IMR-90 (cell line): ENCODE data around the gene ERVW-1. TPM values are rescaled to one million over a fixed set of nuclear protein-coding genes. Genes with fewer than 3 reads are reported as not detected.

Source experiments
- ATAC-seq: fragments of 200-7000 bp; cut with Tn5 transposase; 2 replicates; pipeline ENCODE4 v1.9.1; 2020; ENCODE audit warnings: low read depth, mild to moderate bottlenecking, moderate library complexity
- BruUV-seq: library from RNA; stranded (reverse); fragments of 400-500 nt; replicated peaks from 2 replicates; lab custom pipeline; 2021; lab: Mats Ljungman, UMichigan
- CTCF ChIA-PET: fragments of 300-600 bp; formaldehyde crosslinking; extraction: SDS; loops from one replicate; lab custom pipeline; 2021; ENCODE audit warnings: antibody characterized with exemption; lab: Yijun Ruan, JAX
- POLR2A ChIA-PET: fragments of 300-600 bp; sonication (Branson Sonifier 250); formaldehyde crosslinking; loops from one replicate; lab custom pipeline; 2022; ENCODE audit warnings: antibody characterized with exemption; ENCODE audit not compliant: unreplicated experiment; lab: Charles Lee
- DNase-seq: peaks from one replicate; pipeline ENCODE4 v3.0.0; 2013
- H2AFZ ChIP-seq: replicated peaks from 2 replicates; pipeline ENCODE3; 2013; ENCODE audit warnings: low read length, mild to moderate bottlenecking; ENCODE audit not compliant: poor library complexity
- H2AK5ac ChIP-seq: 2 replicates; pipeline ENCODE4 v1.6.1; 2013; ENCODE audit warnings: low read depth, low read length, inconsistent platforms
- H2AK9ac ChIP-seq: replicated peaks from 2 replicates; pipeline ENCODE3; 2013; ENCODE audit warnings: mild to moderate bottlenecking, low read depth, low read length, moderate library complexity; ENCODE audit not compliant: poor library complexity
- H2BK120ac ChIP-seq: 2 replicates; pipeline ENCODE4 v1.6.1; 2013; ENCODE audit warnings: low read depth, low read length, inconsistent platforms
- H2BK15ac ChIP-seq: 3 replicates; pipeline ENCODE4 v1.6.1; 2013; ENCODE audit warnings: low read depth, low read length, inconsistent platforms
- H2BK20ac ChIP-seq: 2 replicates; pipeline ENCODE4 v1.6.1; 2013; ENCODE audit warnings: low read depth, mild to moderate bottlenecking, inconsistent platforms, low read length, moderate library complexity
- H2BK5ac ChIP-seq: 2 replicates; pipeline ENCODE4 v1.6.1; 2013; ENCODE audit warnings: mild to moderate bottlenecking, low read depth, low read length, inconsistent platforms; ENCODE audit not compliant: poor library complexity, severe bottlenecking
- H3K14ac ChIP-seq: replicated peaks from 2 replicates; pipeline ENCODE4 v1.6.1; 2013; ENCODE audit warnings: low read depth, low read length, inconsistent platforms
- H3K18ac ChIP-seq: 2 replicates; pipeline ENCODE4 v1.6.1; 2013; ENCODE audit warnings: low read depth, low read length, control low read depth
- H3K23ac ChIP-seq: 2 replicates; pipeline ENCODE4 v1.6.1; 2013; ENCODE audit warnings: low read depth, low read length, inconsistent platforms
- H3K27ac ChIP-seq: 2 replicates; pipeline ENCODE4 v1.5.1; 2013; ENCODE audit warnings: mild to moderate bottlenecking, control low read depth, low read length; ENCODE audit not compliant: insufficient read depth
- H3K27me3 ChIP-seq: 2 replicates; pipeline ENCODE4 v1.6.1; 2013; ENCODE audit warnings: low read length; ENCODE audit not compliant: control insufficient read depth, insufficient read depth
- H3K36me3 ChIP-seq: 2 replicates; pipeline ENCODE4 v1.6.1; 2013; ENCODE audit warnings: low read length, mixed read lengths; ENCODE audit not compliant: control insufficient read depth, insufficient read depth
- H3K4ac ChIP-seq: 2 replicates; pipeline ENCODE4 v1.6.1; 2013; ENCODE audit warnings: low read depth, low read length, inconsistent platforms
- H3K4me1 ChIP-seq: 2 replicates; pipeline ENCODE4 v1.6.1; 2013; ENCODE audit warnings: low read length, mixed read lengths; ENCODE audit not compliant: control insufficient read depth, insufficient read depth
- H3K4me2 ChIP-seq: 2 replicates; pipeline ENCODE4 v1.6.1; 2013; ENCODE audit warnings: low read depth, mild to moderate bottlenecking, control low read depth, low read length, moderate library complexity
- H3K4me3 ChIP-seq: 2 replicates; pipeline ENCODE4 v1.5.1; 2013; ENCODE audit warnings: low read depth, mild to moderate bottlenecking, control low read depth, low read length, moderate library complexity; ENCODE audit not compliant: insufficient read depth
- H3K56ac ChIP-seq: 2 replicates; pipeline ENCODE4 v1.6.1; 2013; ENCODE audit warnings: low read length, inconsistent platforms; ENCODE audit not compliant: insufficient read depth; ENCODE audit errors: extremely low read depth
- H3K79me1 ChIP-seq, 2 experiments: 2 replicates each; pipeline ENCODE4 v1.6.1; 2013; ENCODE audit warnings: low read length in 2 of 2, inconsistent platforms in 1 of 2, low read depth in 1 of 2
- H3K9ac ChIP-seq: 2 replicates; pipeline ENCODE4 v1.6.1; 2013; ENCODE audit warnings: low read depth, low read length, control low read depth
- H3K9me1 ChIP-seq: 2 replicates; pipeline ENCODE4 v1.6.1; 2013; ENCODE audit warnings: low read length, inconsistent platforms; ENCODE audit not compliant: insufficient read depth
- H3K9me3 ChIP-seq: 2 replicates; pipeline ENCODE4 v1.6.1; 2013; ENCODE audit warnings: low read length; ENCODE audit not compliant: control insufficient read depth, insufficient read depth
- H4K20me1 ChIP-seq: 2 replicates; pipeline ENCODE4 v1.6.1; 2013; ENCODE audit warnings: low read length, inconsistent platforms; ENCODE audit not compliant: insufficient read depth
- H4K5ac ChIP-seq: 2 replicates; pipeline ENCODE4 v1.6.1; 2013; ENCODE audit warnings: mild to moderate bottlenecking, low read depth, low read length, control low read depth
- H4K8ac ChIP-seq, 2 experiments: 2 replicates each; pipeline ENCODE4 v1.6.1; 2013; ENCODE audit warnings: low read depth in 2 of 2, low read length in 2 of 2, control low read depth in 1 of 2, inconsistent platforms in 1 of 2
- H4K91ac ChIP-seq: 2 replicates; pipeline ENCODE4 v1.6.1; 2013; ENCODE audit warnings: low read depth, low read length, inconsistent platforms; ENCODE audit not compliant: insufficient read depth
- CEBPB ChIP-seq: IDR thresholded peaks from 2 replicates; pipeline ENCODE4 v1.6.1; 2012; ENCODE audit warnings: low read depth, low read length, improper control_type of control experiment
- CTCF ChIP-seq: conservative IDR thresholded peaks from 2 replicates; pipeline ENCODE4 v1.5.1; 2012; ENCODE audit warnings: mild to moderate bottlenecking, low read depth, low read length, improper control_type of control experiment
- ELK1 ChIP-seq: fragments of 150-350 bp; IDR thresholded peaks from 2 replicates; pipeline ENCODE4 v1.6.1; 2016; ENCODE audit warnings: low read depth, mild to moderate bottlenecking, low read length, moderate library complexity, borderline replicate concordance
- FOS ChIP-seq: fragments of 150-350 bp; IDR thresholded peaks from 2 replicates; pipeline ENCODE4 v1.6.1; 2016; ENCODE audit warnings: low read depth, low read length
- MAZ ChIP-seq: IDR thresholded peaks from 2 replicates; pipeline ENCODE4 v1.6.1; 2012; ENCODE audit warnings: low read depth, mild to moderate bottlenecking, low read length, improper control_type of control experiment, moderate library complexity, borderline replicate concordance
- POLR2A ChIP-seq: IDR thresholded peaks from 2 replicates; pipeline ENCODE4 v1.6.1; 2012; ENCODE audit warnings: mild to moderate bottlenecking, low read depth, low read length
- WGBS, 2 experiments: methylation state at CpG; one replicate each; pipeline versions ENCODE4 v1.1.5 to v1.1.7; 2013; ENCODE audit warnings: missing lambda C conversion rate in 2 of 2; ENCODE audit not compliant: insufficient read length in 1 of 2; ENCODE audit errors: extremely low coverage in 2 of 2; 5-methylcytosine and 5-hydroxymethylcytosine counted together
- dilution Hi-C: fragments of 300-500 bp; cut with HindIII; formaldehyde crosslinking; loops from one replicate; pipeline ENCODE4 v1.14.3; 2018; ENCODE audit warnings: low sequenced_read_pairs; ENCODE audit not compliant: unreplicated experiment
- in situ Hi-C: fragments of 300-500 bp; cut with MboI; formaldehyde crosslinking; loops from 3 replicates; pipeline ENCODE4 v1.14.3; 2019; ENCODE audit warnings: low sequenced_read_pairs, inconsistent platforms, mixed read lengths
- intact Hi-C: fragments of 100-400 bp; cut with micrococcal nuclease; formaldehyde crosslinking; loops from 2 replicates; pipeline ENCODE4 v1.10.0; 2022
- polyA plus RNA-seq, 3 experiments: library from polyadenylated mRNA; depleted of rRNA; stranded (reverse); fragments of >200 nt; gene quantifications; 2 replicates each; pipeline ENCODE4 v1.2.3, GENCODE V29; 2012; ENCODE audit warnings: low replicate concordance in 1 of 3
- total RNA-seq: library from RNA; depleted of rRNA; stranded (reverse); fragments of >200 nt; gene quantifications from 2 replicates; pipeline ENCODE4 v1.2.3, GENCODE V29; 2012

Gene ERVW-1
- total and polyA plus RNA-seq, 2 of the 4 experiments (the other 2 are of a cell fraction): not detected

GRCh38 chr7:92513167-92513902 lies 35.6 kb upstream of the ERVW-1 start:
- whole genome bisulfite sequencing, 2 experiments: no CpG with 5 or more reads among the region's 3 CpGs
- no peak overlapping the region for H3K4ac ChIP-seq
- no peak overlapping the region for H2AK9ac ChIP-seq
- dilution Hi-C loops: no loop called here
- H3K4me2 ChIP-seq: no peak overlapping the region
- no peak overlapping the region for H3K56ac ChIP-seq
- no peak for ATAC-seq
- in situ Hi-C loops: no loop called here
- no peak overlapping the region for H3K14ac ChIP-seq
- no peaks in the 10 kb centered on the region for H3K4me1 ChIP-seq
- intact Hi-C loops: no loop called here
- no peak overlapping the region for H2BK120ac ChIP-seq
- H3K23ac ChIP-seq: no peak overlapping the region
- H2BK20ac ChIP-seq: no peak overlapping the region
- no peaks in the 10 kb centered on the region for H3K27me3 ChIP-seq
- no peak overlapping the region for H4K8ac ChIP-seq
- H2AFZ ChIP-seq: no peak overlapping the region
- H2AK5ac ChIP-seq: no peak overlapping the region
- no peak for DNase-seq
- H4K91ac ChIP-seq: no peak overlapping the region
- ChIA-PET CTCF (interaction anchor here (0.8 kb wide), 1 partner anchor 109 kb away, joined by 3 read pairs; no protein-coding TSS in a partner anchor), POLR2A (no interaction called here)
- no peak overlapping the region for H3K9ac ChIP-seq
- no peaks in the 10 kb centered on the region for H3K9me1 ChIP-seq
- H3K79me1 ChIP-seq: no peaks in the 10 kb centered on the region
- no peak overlapping the region for H2BK5ac ChIP-seq
- H4K5ac ChIP-seq: no peak overlapping the region
- H3K4me3 ChIP-seq: no peak overlapping the region
- H3K36me3 ChIP-seq: peaks cover 4% of the 10 kb centered on the region; the same call in 1 of the 2 replicates
- H3K18ac ChIP-seq: no peak overlapping the region
- no TSS peak for BruUV-seq
- H2BK15ac ChIP-seq: no peak overlapping the region
- H3K9me3 ChIP-seq: no peaks in the 10 kb centered on the region
- no peaks in the 10 kb centered on the region for H4K20me1 ChIP-seq
- TF ChIP-seq MAZ (no peak), POLR2A (no peak), CEBPB (no peak), ELK1 (no peak), FOS (no peak), CTCF (no peak)
- H3K27ac ChIP-seq: no peak overlapping the region
